Measurements from ENCODE around the gene IPO5.
"Not testable (repeated sequence)": the region's sequence is repeated elsewhere in the genome, so short reads cannot be mapped to it uniquely, and the experiment has no call there.

The IPO5 gene

DNA sequence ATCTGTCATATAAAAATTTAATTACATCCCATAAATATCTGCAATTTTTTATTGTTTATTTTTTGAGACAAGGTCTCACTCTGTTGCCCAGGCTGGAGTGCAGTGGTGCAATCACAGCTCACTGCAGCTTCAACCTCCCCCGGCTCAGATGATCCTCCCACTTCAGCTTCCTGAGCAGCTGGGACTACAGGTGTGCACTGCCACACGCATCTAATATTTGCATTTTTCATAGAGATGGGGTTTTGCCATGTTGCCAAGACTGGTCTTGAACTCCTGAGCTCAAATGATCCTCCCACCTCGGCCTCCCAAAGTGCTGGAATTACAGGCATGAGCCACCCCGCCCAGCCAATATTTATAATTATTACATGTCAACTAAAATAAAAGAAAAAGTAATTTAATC is 644 bp upstream of the IPO5 start:
- H3K9ac ChIP-seq (ENCODE audit: low read depth, low read length); H3K4me3 ChIP-seq (ENCODE audit: low read depth, low read length); H3K4me1 ChIP-seq (ENCODE audit: control insufficient read depth, insufficient read depth, low read length); H3K27me3 ChIP-seq (ENCODE audit: control insufficient read depth, insufficient read depth, low read length); H3K36me3 ChIP-seq (ENCODE audit: control insufficient read depth, insufficient read depth, low read length); H3K9me3 ChIP-seq (ENCODE audit: control insufficient read depth, insufficient read depth, low read length): not testable (repeated sequence)

DNA sequence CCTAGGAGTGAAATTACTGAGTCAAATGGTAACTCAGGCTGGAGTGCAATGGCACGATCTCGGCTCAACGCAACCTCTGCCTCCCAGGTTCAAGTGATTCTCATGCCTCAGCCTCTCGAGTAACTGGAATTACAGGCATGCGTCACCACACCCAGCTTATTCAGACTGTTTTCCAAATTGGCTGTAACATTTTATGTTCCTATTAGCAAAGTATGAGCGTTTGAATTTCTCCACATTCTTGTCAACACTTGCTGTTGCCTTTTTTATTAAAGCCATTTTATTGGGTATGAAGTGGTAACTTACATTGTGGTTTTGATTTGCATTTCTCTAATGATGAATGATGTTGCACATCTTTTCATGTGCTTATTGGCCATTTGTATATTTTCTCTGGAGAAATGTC is 7.9 kb downstream of the IPO5 start:
- Histone ChIP-seq H3K4me3 (ENCODE audit: low read depth, low read length) (no peak overlapping the region), H3K36me3 (ENCODE audit: control insufficient read depth, insufficient read depth, low read length) (no peaks in the 10 kb centered on the region), H3K9ac (ENCODE audit: low read depth, low read length) (no peak overlapping the region), H3K9me3 (ENCODE audit: control insufficient read depth, insufficient read depth, low read length) (no peaks in the 10 kb centered on the region), H3K27me3 (ENCODE audit: control insufficient read depth, insufficient read depth, low read length) (no peaks in the 10 kb centered on the region), H3K4me1 (ENCODE audit: control insufficient read depth, insufficient read depth, low read length) (no peaks in the 10 kb centered on the region)

DNA sequence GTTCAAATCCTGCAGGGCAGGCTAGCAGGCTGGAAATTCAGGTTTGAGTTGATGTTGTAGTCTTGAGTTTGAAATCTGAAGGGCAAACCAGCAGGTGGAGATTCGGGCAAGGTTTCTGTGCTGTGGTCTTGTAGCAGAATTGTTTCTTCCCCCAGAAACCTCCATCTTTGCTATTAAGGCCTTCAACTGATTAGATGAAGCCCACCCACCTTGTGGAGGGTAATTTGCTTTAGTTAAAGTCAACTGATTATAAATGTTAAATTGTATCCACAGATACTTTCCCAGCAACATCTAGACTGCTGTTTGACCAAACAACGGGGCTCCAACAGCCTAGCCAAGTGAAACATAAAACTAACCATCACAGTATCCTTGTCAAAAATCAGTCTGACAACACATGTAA is 9.4 kb downstream of the IPO5 start:
- Histone ChIP-seq H3K4me1 (ENCODE audit: control insufficient read depth, insufficient read depth, low read length) (no peaks in the 10 kb centered on the region), H3K36me3 (ENCODE audit: control insufficient read depth, insufficient read depth, low read length) (no peaks in the 10 kb centered on the region), H3K27me3 (ENCODE audit: control insufficient read depth, insufficient read depth, low read length) (no peaks in the 10 kb centered on the region), H3K4me3 (ENCODE audit: low read depth, low read length) (no peak overlapping the region), H3K9ac (ENCODE audit: low read depth, low read length) (no peak overlapping the region), H3K9me3 (ENCODE audit: control insufficient read depth, insufficient read depth, low read length) (no peaks in the 10 kb centered on the region)

DNA sequence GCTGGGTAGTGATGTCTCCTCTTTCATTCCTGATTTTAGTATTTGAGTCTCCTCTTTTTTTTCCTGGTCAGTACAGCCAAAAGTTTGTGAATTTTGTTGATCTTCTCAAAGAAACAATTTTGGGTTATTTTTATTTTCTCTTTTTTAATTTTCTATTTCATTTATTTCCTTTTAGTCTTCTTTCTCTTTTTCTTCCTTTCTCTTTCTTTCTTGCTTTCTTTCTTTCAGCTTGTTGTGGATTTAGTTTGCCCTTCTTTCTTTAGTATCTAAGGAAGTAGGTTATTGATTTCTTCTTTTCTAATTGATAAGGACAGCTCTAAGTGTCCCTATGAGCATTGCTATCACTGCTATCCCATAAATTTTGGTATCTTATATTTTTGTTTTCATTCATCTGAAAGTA is 13.8 kb downstream of the IPO5 start:
- H3K4me1 ChIP-seq (ENCODE audit: control insufficient read depth, insufficient read depth, low read length), result no peaks in the 10 kb centered on the region
- no peak overlapping the region for H3K9ac ChIP-seq (ENCODE audit: low read depth, low read length)
- no peaks in the 10 kb centered on the region for H3K9me3 ChIP-seq (ENCODE audit: control insufficient read depth, insufficient read depth, low read length)
- no peak overlapping the region for H3K4me3 ChIP-seq (ENCODE audit: low read depth, low read length)
- no peaks in the 10 kb centered on the region for H3K36me3 ChIP-seq (ENCODE audit: control insufficient read depth, insufficient read depth, low read length)
- H3K27me3 ChIP-seq (ENCODE audit: control insufficient read depth, insufficient read depth, low read length), result no peaks in the 10 kb centered on the region

DNA sequence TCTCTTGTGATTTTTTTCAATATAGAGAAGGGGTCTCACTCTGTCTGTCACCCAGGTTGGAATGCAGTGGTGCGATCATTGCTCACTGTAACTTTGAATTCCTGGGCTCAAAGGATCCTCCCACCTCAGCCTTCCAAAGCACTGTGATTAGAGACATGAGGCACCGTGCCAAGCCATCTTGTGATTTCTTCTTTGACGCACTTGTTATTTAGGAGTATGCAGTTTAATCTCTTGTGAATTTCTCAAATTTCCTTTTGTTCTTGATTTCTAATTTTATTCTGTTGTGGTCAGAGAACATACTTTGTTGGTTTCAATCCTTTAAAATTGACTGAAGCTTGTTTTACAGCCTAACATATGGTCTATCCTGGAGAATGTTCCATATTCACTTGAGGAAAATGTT is 14.5 kb downstream of the IPO5 start:
- no peaks in the 10 kb centered on the region for H3K27me3 ChIP-seq (ENCODE audit: control insufficient read depth, insufficient read depth, low read length)
- H3K9me3 ChIP-seq (ENCODE audit: control insufficient read depth, insufficient read depth, low read length), result no peaks in the 10 kb centered on the region
- no peaks in the 10 kb centered on the region for H3K4me1 ChIP-seq (ENCODE audit: control insufficient read depth, insufficient read depth, low read length)
- H3K4me3 ChIP-seq (ENCODE audit: low read depth, low read length), result no peak overlapping the region
- H3K9ac ChIP-seq (ENCODE audit: low read depth, low read length), result no peak overlapping the region
- H3K36me3 ChIP-seq (ENCODE audit: control insufficient read depth, insufficient read depth, low read length), result no peaks in the 10 kb centered on the region

DNA sequence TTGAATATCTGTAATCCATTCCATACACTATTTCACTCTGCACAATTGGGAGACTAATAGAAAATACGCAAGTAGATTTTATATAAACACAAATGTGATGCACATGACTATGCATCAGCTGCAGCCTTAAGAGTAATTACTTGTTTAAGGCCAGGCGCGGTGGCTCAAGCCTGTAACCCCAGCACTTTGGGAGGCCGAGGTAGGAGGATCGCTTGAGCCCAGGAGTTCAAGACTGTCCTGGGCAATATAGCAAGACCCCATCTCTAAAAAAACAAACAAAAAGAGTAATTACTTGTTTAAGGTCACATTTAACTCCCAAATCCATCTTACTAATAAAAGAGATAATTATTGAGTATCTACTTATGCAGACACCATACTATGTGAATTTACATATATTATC is 18.0 kb downstream of the IPO5 start:
- Histone ChIP-seq H3K4me1 (ENCODE audit: control insufficient read depth, insufficient read depth, low read length) (no peaks in the 10 kb centered on the region), H3K4me3 (ENCODE audit: low read depth, low read length) (no peak overlapping the region), H3K27me3 (ENCODE audit: control insufficient read depth, insufficient read depth, low read length) (no peaks in the 10 kb centered on the region), H3K9me3 (ENCODE audit: control insufficient read depth, insufficient read depth, low read length) (no peaks in the 10 kb centered on the region), H3K36me3 (ENCODE audit: control insufficient read depth, insufficient read depth, low read length) (no peaks in the 10 kb centered on the region), H3K9ac (ENCODE audit: low read depth, low read length) (no peak overlapping the region)

DNA sequence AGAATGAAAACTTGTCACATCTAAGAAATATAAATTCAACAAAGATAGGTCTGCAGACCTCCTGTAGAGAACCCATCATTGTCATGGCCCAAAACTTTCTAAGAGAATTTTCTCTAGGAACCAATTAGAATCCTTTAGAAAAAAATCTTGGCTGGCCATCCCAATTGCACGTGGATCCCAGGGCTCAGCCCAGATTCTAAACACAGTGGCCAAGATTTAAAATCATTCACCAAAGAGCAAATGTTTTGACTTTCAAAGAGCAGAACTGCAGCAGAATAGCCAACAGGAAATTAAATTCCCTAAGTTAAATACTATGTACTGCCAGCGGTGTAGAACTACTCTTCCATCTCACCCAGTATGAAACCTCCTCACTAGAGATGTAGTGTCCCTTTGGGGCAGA is 21.3 kb downstream of the IPO5 start:
- Histone ChIP-seq H3K36me3 (ENCODE audit: control insufficient read depth, insufficient read depth, low read length) (no peaks in the 10 kb centered on the region), H3K9ac (ENCODE audit: low read depth, low read length) (no peak overlapping the region), H3K9me3 (ENCODE audit: control insufficient read depth, insufficient read depth, low read length) (no peaks in the 10 kb centered on the region), H3K4me3 (ENCODE audit: low read depth, low read length) (no peak overlapping the region), H3K4me1 (ENCODE audit: control insufficient read depth, insufficient read depth, low read length) (peaks cover 4% of the 10 kb centered on the region), H3K27me3 (ENCODE audit: control insufficient read depth, insufficient read depth, low read length) (no peaks in the 10 kb centered on the region)

DNA sequence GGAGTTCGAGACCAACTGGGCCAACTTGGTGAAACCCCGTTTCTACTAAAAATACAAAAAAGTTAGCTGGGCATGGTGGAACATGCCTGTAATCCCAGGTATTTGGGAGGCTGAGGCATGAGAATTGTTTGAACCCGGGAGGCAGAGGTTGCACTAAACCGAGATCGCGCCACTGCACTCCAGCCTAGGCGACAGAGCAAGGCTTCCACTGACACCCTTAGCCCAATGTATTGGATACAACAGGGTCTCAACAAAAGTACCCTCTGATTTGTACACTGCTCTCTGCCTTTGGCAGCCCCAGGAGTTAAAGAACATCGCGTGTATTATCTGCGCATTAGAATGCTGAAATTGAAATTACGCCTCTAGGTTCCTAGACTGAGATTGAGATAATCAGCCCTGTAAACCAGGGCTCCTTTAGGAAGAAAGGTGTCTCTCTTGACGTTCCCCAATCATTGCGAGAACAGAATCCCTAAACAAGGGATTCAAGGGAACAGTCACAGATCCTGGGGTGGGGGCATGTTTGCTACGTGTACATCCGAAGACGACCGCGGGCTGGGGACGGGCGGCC is 21.9 kb downstream of the IPO5 start:
- H3K9me3 ChIP-seq (ENCODE audit: control insufficient read depth, insufficient read depth, low read length), result no peaks in the 10 kb centered on the region
- H3K9ac ChIP-seq (ENCODE audit: low read depth, low read length), result peak overlapping the region; percentile 57
- no peaks in the 10 kb centered on the region for H3K27me3 ChIP-seq (ENCODE audit: control insufficient read depth, insufficient read depth, low read length)
- peak overlapping the region; percentile 82 for H3K4me3 ChIP-seq (ENCODE audit: low read depth, low read length)
- H3K4me1 ChIP-seq (ENCODE audit: control insufficient read depth, insufficient read depth, low read length), result peaks cover 4% of the 10 kb centered on the region
- no peaks in the 10 kb centered on the region for H3K36me3 ChIP-seq (ENCODE audit: control insufficient read depth, insufficient read depth, low read length)

DNA sequence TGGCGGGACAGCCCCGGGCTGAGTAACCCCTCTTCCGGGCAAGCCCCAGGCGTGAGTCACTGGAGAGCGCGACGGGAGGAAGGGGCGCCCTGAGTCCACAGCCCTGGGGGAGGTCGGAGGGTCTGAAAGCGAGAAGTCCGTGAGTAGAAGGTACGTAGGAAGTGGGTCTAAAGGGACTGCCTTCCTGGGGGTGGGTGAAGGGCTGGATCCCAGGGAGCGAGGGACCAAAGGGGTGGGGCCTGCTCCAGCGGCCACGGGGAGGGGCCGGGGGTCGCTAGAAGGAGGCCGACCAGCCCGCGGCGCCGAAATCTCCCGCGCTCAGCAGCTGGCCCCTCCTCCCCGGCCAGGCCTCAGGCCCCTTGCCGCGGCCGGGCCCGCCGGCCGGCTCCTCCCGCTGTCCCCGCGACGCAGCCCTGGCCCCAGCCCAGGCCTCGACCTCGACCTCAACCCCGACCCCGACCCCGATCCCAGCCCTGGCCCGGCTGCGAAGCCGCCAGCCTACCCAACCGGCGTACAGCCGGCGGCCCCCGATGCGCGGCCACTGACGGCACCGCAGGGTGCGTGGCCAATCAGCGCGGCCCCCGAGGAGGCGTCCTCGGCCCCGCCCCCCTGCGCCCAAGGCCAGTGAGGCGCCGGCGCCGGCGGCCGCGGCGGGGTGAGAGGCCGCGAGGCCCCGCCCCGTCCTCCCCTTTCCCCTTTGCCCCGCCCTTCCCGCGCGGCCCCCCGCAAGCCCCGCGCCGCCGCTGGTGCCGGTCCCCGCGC is 22.6 kb downstream of the IPO5 start:
- Histone ChIP-seq H3K9ac (ENCODE audit: low read depth, low read length) (peak overlapping the region; percentile 57), H3K4me3 (ENCODE audit: low read depth, low read length) (peak overlapping the region; percentile 82), H3K27me3 (ENCODE audit: control insufficient read depth, insufficient read depth, low read length) (no peaks in the 10 kb centered on the region), H3K9me3 (ENCODE audit: control insufficient read depth, insufficient read depth, low read length) (no peaks in the 10 kb centered on the region), H3K4me1 (ENCODE audit: control insufficient read depth, insufficient read depth, low read length) (peaks cover 7% of the 10 kb centered on the region), H3K36me3 (ENCODE audit: control insufficient read depth, insufficient read depth, low read length) (no peaks in the 10 kb centered on the region)

DNA sequence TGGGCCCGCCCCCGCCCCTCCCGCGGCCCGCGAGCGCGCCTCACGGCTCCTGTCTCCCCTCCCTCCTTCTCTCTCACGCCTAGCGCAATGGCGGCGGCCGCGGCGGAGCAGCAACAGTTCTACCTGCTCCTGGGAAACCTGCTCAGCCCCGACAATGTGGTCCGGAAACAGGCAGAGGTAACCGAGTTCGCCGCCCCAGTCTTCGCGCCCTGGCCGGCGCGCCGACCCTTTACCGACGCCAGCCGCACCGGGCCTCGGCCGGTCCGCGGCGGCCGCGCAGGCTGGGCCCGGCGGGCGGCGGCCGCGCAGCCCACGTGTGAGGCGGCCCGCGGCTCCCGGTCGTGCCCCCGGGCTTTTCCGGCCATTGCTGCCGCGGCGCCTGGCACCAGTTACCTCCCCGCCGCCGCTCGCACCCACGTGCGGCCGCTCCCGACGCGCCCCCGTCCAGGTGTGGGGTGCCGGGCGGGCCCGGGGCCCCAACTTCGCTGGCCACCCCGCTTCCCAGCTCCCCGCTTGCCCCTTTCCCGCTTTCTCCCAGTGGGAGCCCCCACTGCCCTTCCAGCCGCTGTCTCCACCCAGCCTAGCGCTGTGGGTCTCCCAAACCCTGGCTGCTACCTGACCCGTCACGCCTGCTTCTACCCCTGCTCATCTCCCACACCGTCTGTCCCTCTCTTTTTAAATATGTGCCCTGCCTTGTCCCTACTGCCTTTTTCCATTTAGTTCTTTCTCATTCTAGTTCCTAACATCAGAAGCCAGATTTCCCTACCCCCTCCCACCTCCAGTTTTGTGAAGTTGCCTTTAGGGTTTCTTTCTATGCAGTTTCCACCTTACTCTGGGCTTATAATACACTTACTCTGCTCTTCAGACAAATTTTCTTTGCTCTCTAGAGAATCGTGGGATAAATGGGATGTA is 23.4 kb downstream of the IPO5 start:
- Histone ChIP-seq H3K36me3 (ENCODE audit: control insufficient read depth, insufficient read depth, low read length) (no peaks in the 10 kb centered on the region), H3K9me3 (ENCODE audit: control insufficient read depth, insufficient read depth, low read length) (no peaks in the 10 kb centered on the region), H3K4me1 (ENCODE audit: control insufficient read depth, insufficient read depth, low read length) (peaks cover 7% of the 10 kb centered on the region), H3K9ac (ENCODE audit: low read depth, low read length) (peak overlapping the region; percentile 85), H3K4me3 (ENCODE audit: low read depth, low read length) (peak overlapping the region; percentile 70), H3K27me3 (ENCODE audit: control insufficient read depth, insufficient read depth, low read length) (no peaks in the 10 kb centered on the region)

DNA sequence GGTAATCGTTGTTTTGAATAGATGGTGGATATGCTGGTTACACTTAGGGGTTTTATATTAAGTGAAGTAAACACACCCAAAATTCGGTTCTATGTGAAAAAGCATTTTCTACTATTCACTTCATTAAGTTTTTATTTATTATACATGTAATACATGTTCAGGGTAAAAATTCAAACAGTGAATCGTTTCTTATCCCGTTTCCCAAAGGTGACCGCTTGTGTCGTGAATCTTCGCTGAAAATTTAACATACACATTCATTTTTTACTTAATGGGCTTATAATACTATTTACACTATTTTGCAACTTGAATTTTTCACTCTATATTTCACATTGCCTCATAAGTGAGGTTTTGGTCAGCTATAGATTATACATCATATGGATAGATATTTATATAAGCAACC is 24.5 kb downstream of the IPO5 start:
- Histone ChIP-seq H3K9ac (ENCODE audit: low read depth, low read length) (peak overlapping the region; percentile 85), H3K27me3 (ENCODE audit: control insufficient read depth, insufficient read depth, low read length) (no peaks in the 10 kb centered on the region)

DNA sequence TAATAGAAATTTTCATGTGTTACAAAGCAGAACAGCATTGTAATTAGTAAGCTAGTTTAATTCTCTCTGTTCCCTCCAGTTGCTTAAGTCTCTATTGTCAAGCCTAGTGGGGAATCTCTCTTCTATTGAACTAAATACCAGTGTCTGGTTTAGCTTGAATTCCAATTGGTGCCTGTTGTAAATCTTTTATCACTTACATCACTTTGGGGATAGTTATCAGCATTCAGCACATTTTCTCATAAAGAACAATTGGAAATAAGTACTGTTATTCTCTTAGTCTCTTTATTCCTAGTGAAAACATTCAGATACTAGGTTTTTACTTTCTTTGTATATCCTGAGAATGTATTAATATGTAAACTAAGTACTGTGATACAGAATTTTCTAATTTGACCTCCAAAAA is 25.2 kb downstream of the IPO5 start:
- H3K4me1 ChIP-seq (ENCODE audit: control insufficient read depth, insufficient read depth, low read length), result peaks cover 7% of the 10 kb centered on the region
- H3K9me3 ChIP-seq (ENCODE audit: control insufficient read depth, insufficient read depth, low read length), result no peaks in the 10 kb centered on the region
- no peaks in the 10 kb centered on the region for H3K27me3 ChIP-seq (ENCODE audit: control insufficient read depth, insufficient read depth, low read length)
- no peaks in the 10 kb centered on the region for H3K36me3 ChIP-seq (ENCODE audit: control insufficient read depth, insufficient read depth, low read length)
- H3K4me3 ChIP-seq (ENCODE audit: low read depth, low read length), result peak overlapping the region; percentile 70
- no peak overlapping the region for H3K9ac ChIP-seq (ENCODE audit: low read depth, low read length)

More for the DNA sequence above, 24.5 kb downstream of the IPO5 start:
- Histone ChIP-seq H3K4me1 (ENCODE audit: control insufficient read depth, insufficient read depth, low read length) (peaks cover 7% of the 10 kb centered on the region), H3K36me3 (ENCODE audit: control insufficient read depth, insufficient read depth, low read length) (no peaks in the 10 kb centered on the region), H3K9me3 (ENCODE audit: control insufficient read depth, insufficient read depth, low read length) (no peaks in the 10 kb centered on the region), H3K4me3 (ENCODE audit: low read depth, low read length) (peak overlapping the region; percentile 70)
